ENCODE measurements around the gene ITIH4.

ITIH4 gene

GRCh38 chr3:52793702-52794611, 36.5 kb downstream of the ITIH4 start:
- TF ChIP-seq EP300 (IDR thresholded peaks at IDR 0.05; ENCODE audit: borderline replicate concordance) = no peak
- TF ChIP-seq TCF12 (IDR thresholded peaks at IDR 0.05; ENCODE audit: low read depth) = no peak
- TF ChIP-seq TAF1 (IDR thresholded peaks at IDR 0.05; ENCODE audit: low read depth) = no peak
- no peak for TF ChIP-seq MAX (IDR thresholded peaks at IDR 0.05)
- TF ChIP-seq RAD21 (IDR thresholded peaks at IDR 0.05; ENCODE audit: low read depth) = no peak
- TF ChIP-seq REST (IDR thresholded peaks at IDR 0.05; ENCODE audit: low read depth) = no peak
- TF ChIP-seq EGR1 (IDR thresholded peaks at IDR 0.05) = no peak
- TF ChIP-seq USF1 (IDR thresholded peaks at IDR 0.05) = no peak
- no peak for TF ChIP-seq FOXM1 (IDR thresholded peaks at IDR 0.05; ENCODE audit: borderline replicate concordance, low read depth)
- no peak for TF ChIP-seq CEBPB (IDR thresholded peaks at IDR 0.05)
- TF ChIP-seq ZBTB7A (IDR thresholded peaks at IDR 0.05; ENCODE audit: low read depth) = no peak
- no peak for TF ChIP-seq TEAD4 (IDR thresholded peaks at IDR 0.05)
- TF ChIP-seq CREB1 (IDR thresholded peaks at IDR 0.05; ENCODE audit: low read depth) = no peak

- no peak for TF ChIP-seq RAD21 (IDR thresholded peaks at IDR 0.05; ENCODE audit: low read depth)
Observed at GRCh38 chr3:52792961-52793695, 37.3 kb downstream of the ITIH4 start.

GRCh38 chr3:52792413-52792812, 38.1 kb downstream of the ITIH4 start:
- TF ChIP-seq FOXM1 (IDR thresholded peaks at IDR 0.05; ENCODE audit: borderline replicate concordance, low read depth) (no peak), ZBTB7A (IDR thresholded peaks at IDR 0.05; ENCODE audit: low read depth) (no peak), USF1 (IDR thresholded peaks at IDR 0.05) (no peak), REST (IDR thresholded peaks at IDR 0.05; ENCODE audit: low read depth) (no peak), TCF12 (IDR thresholded peaks at IDR 0.05; ENCODE audit: low read depth) (no peak), EGR1 (IDR thresholded peaks at IDR 0.05) (no peak)

- TF ChIP-seq REST (IDR thresholded peaks at IDR 0.05; ENCODE audit: low read depth) = no peak
- TF ChIP-seq MAX (IDR thresholded peaks at IDR 0.05) = no peak
- no peak for TF ChIP-seq NFIC (IDR thresholded peaks at IDR 0.05)
- no peak for TF ChIP-seq TCF12 (IDR thresholded peaks at IDR 0.05; ENCODE audit: low read depth)
- TF ChIP-seq FOXM1 (IDR thresholded peaks at IDR 0.05; ENCODE audit: borderline replicate concordance, low read depth) = no peak
- TF ChIP-seq EGR1 (IDR thresholded peaks at IDR 0.05) = no peak
Observed at GRCh38 chr3:52791928-52792327, 38.5 kb downstream of the ITIH4 start.

GRCh38 chr3:52791366-52791765, 39.1 kb downstream of the ITIH4 start:
- TF ChIP-seq ZBTB7A (IDR thresholded peaks at IDR 0.05; ENCODE audit: low read depth) (no peak), EP300 (IDR thresholded peaks at IDR 0.05; ENCODE audit: borderline replicate concordance) (no peak), MAX (IDR thresholded peaks at IDR 0.05) (no peak), RAD21 (IDR thresholded peaks at IDR 0.05; ENCODE audit: low read depth) (no peak), CEBPB (IDR thresholded peaks at IDR 0.05) (no peak), TCF12 (IDR thresholded peaks at IDR 0.05; ENCODE audit: low read depth) (no peak), CREB1 (IDR thresholded peaks at IDR 0.05; ENCODE audit: low read depth) (no peak)

Measured in Ishikawa (cell line).